Measurements from ENCODE around the gene SVOPL.
"Not testable (repeated sequence)": the region's sequence is repeated elsewhere in the genome, so short reads cannot be mapped to it uniquely, and the experiment has no call there.

SVOPL gene

GRCh38 chr7:138710536-138711385 is 9.6 kb upstream of the SVOPL start:
- in situ Hi-C loops (cut with HindIII; ENCODE audit: low pct_ligation_motif_present, low pct_unique_long_range_greater_than_20kb, low sequenced_read_pairs): no loop called here
- DNase-seq: no peak

DNA sequence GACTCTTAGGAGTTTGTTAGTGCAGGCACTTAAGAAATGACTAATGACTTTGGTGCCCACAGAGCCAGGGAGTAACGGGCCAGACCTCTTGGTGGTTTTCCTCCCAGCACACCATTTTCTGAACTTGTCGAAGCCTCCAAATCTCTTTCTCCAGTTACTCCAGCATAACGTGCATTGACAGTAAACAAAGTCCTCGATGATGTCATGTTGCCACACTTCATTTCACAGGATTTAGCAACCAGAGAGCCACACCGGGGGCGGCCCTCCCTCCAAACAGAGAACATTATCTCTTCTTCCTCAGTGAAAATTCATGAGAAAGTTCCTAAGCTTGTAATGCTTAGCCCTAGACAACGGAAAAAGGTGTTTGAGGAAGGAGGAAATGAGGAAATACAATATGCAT is 4.0 kb upstream of the SVOPL start:
- in situ Hi-C loops (cut with HindIII; ENCODE audit: low pct_ligation_motif_present, low pct_unique_long_range_greater_than_20kb, low sequenced_read_pairs): no loop called here
- no peak for DNase-seq

DNA sequence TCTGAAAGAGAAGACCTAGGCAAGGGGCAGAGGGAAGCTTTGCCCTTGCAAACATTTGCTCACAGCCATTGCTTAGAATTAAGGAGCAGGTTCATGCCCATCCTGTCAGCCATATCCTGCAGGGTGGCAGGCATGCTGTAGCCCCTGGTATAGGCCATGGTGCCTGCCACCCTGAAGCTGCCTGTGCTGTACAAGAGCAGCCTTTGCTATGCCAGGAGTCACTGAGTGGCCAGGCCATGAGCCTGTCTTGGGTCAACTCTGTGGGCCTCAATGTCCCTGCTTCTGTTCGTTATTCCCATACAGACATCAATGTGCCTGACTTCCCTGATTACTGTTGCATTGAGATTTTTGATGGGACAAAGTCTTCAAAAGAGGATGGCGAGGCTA is 368 bp upstream of the SVOPL start:
- DNase-seq: no peak
- in situ Hi-C loops (cut with HindIII; ENCODE audit: low pct_ligation_motif_present, low pct_unique_long_range_greater_than_20kb, low sequenced_read_pairs): no loop called here

GRCh38 chr7:138699661-138700060 is 1.5 kb downstream of the SVOPL start:
- in situ Hi-C loops (cut with HindIII; ENCODE audit: low pct_ligation_motif_present, low pct_unique_long_range_greater_than_20kb, low sequenced_read_pairs): no loop called here
- no peak for DNase-seq

DNA sequence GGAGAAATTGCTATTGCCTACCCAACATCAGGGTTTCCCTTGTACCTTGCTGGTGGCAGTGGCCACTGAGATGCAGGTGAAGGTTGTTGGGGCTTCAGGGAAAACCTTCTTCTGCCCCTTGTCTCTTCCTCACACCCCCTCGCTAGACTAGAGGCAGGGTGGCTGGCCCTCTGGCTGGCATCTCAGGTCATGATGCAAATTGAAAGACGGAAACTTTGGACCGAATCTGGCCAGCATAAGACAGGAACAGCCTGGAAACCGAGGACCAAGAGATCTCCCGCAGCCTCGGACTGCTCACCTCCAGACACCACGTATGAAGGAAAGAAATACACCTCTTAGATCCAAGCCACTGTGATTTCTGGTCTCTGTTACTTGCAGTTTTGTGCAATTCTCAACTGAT is 2.9 kb downstream of the SVOPL start:
- DNase-seq: no peak
- in situ Hi-C loops (cut with HindIII; ENCODE audit: low pct_ligation_motif_present, low pct_unique_long_range_greater_than_20kb, low sequenced_read_pairs): no loop called here

- DNase-seq: no peak
Observed at GRCh38 chr7:138697535-138698182, 3.5 kb downstream of the SVOPL start.

DNA sequence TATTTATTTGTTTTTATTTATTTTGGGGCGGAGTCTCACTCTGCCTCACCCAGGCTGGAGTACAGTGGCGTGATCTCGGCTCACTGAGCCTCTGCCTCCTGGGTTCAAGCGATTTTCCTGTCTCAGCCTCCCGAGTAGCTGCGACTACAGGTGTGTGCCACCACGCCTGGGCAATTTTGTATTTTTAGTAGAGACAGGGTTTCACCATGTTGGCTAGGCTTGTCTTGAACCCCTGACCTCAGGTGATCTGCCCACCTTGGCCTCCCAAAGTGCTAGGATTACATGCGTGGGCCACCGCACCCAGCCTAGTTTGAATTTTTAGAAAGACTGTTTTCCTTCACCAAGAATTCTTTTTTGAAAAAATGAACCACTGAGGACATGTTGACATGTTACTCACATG is 5.4 kb downstream of the SVOPL start:
- in situ Hi-C loops (cut with HindIII; ENCODE audit: low pct_ligation_motif_present, low pct_unique_long_range_greater_than_20kb, low sequenced_read_pairs); DNase-seq: not testable (repeated sequence)

More at GRCh38 chr7:138697535-138698182, 3.5 kb downstream of the SVOPL start:
- in situ Hi-C loops (cut with HindIII; ENCODE audit: low pct_ligation_motif_present, low pct_unique_long_range_greater_than_20kb, low sequenced_read_pairs): no loop called here

DNA sequence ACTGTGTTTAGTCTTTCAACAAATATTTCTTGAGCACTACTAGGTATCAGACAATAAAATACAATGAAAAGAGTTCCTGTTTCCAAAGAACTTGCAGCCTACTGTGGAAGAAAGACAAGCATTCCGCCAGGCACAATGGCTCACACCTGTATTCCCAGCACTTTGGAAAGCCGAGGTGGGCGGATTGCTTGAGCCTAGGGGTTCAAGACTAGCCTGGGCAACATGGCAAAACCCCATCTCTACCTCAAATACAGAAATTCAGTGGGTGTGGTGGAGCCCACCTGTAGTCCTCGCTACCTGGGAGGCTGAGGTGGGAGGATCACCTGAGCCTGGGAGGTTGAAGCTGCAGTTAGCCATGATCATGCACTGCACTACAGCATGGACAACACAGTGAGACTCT is 6.1 kb downstream of the SVOPL start:
- in situ Hi-C loops (cut with HindIII; ENCODE audit: low pct_ligation_motif_present, low pct_unique_long_range_greater_than_20kb, low sequenced_read_pairs): no loop called here
- no peak for DNase-seq

- in situ Hi-C loops (cut with HindIII; ENCODE audit: low pct_ligation_motif_present, low pct_unique_long_range_greater_than_20kb, low sequenced_read_pairs): no loop called here
- no peak for DNase-seq
Observed at GRCh38 chr7:138691178-138691577, 10.0 kb downstream of the SVOPL start.

GRCh38 chr7:138690495-138690894 is 10.7 kb downstream of the SVOPL start:
- in situ Hi-C loops (cut with HindIII; ENCODE audit: low pct_ligation_motif_present, low pct_unique_long_range_greater_than_20kb, low sequenced_read_pairs): no loop called here
- no peak for DNase-seq

DNA sequence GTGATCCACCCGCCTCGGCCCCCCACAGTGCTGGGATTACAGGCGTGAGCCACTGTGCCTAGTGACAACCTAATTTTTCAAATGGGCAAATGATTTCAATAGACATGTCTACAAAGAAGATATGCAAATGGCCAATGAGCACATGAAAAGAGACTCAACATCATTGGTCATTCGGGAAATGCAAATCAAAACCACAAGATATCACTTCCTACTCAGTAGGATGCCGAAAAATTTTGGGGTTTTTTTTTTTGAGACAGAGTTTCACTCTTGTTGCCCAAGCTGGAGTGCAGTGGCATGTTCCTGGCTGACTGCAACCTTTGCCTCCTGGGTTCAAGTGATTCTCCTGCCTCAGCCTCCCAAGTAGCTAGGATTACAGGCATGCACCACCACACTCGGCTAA is 13.1 kb downstream of the SVOPL start:
- in situ Hi-C loops (cut with HindIII; ENCODE audit: low pct_ligation_motif_present, low pct_unique_long_range_greater_than_20kb, low sequenced_read_pairs); DNase-seq: not testable (repeated sequence)

DNA sequence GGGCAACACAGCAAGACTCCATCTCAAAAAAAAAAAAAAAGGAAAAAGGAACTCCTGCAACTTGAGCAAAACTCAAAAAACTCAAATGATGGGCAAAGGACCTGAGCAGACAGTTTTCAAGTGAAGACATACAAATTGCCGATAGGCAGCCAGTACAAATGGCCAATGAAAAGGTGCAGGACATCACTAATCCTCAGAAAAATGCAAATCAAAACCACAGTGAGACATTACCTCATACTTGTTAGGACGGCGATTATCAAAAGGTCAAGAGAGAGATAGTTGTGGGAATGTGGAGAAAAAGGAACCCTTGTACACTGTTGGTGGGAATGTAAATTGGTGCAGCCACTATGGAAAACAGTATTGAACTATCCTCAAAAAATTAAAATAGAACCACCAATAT is 16.8 kb downstream of the SVOPL start:
- DNase-seq: no peak
- in situ Hi-C loops (cut with HindIII; ENCODE audit: low pct_ligation_motif_present, low pct_unique_long_range_greater_than_20kb, low sequenced_read_pairs): no loop called here

- in situ Hi-C loops (cut with HindIII; ENCODE audit: low pct_ligation_motif_present, low pct_unique_long_range_greater_than_20kb, low sequenced_read_pairs): no loop called here
- no peak for DNase-seq
Observed at GRCh38 chr7:138679793-138680192, 21.4 kb downstream of the SVOPL start.

DNA sequence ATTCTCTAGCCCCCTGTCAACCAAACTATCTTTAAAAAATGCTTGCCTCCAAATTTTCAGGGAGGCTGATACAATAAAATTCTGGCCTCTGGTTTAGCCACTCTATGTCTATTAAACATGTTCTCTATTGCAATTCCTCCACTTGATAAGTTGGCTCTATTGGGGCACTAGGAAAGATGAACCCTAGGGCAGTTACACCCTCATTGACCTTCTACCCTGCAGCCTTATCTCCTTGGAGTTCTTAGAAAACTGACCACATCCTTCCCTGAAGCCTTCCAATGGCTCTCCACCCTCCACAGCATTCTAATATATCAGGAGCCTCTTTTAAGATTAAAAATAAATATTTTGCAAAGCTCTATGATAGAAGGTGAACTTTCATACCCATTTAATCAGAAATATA is 30.6 kb downstream of the SVOPL start:
- DNase-seq: no peak
- in situ Hi-C loops (cut with HindIII; ENCODE audit: low pct_ligation_motif_present, low pct_unique_long_range_greater_than_20kb, low sequenced_read_pairs): no loop called here

DNA sequence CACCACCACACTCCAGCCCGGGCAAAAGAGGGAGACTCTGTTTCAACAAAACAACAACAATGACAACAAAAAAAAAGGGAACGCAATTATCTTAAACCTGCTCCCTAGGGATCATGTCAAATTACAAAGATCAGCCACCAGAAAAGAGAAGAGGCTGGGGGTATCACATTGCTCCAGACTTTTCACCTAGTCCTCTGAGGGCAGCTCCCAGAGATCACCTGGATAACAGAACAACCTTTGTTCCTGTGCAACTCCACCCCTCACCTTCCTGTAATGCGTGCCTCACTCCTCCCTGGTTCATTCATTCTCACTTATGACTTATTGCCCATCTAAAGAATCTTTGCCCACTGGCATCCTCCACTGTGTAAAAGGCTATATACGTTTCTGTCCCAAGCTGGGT is 31.8 kb downstream of the SVOPL start:
- in situ Hi-C loops (cut with HindIII; ENCODE audit: low pct_ligation_motif_present, low pct_unique_long_range_greater_than_20kb, low sequenced_read_pairs): no loop called here
- no peak for DNase-seq

DNA sequence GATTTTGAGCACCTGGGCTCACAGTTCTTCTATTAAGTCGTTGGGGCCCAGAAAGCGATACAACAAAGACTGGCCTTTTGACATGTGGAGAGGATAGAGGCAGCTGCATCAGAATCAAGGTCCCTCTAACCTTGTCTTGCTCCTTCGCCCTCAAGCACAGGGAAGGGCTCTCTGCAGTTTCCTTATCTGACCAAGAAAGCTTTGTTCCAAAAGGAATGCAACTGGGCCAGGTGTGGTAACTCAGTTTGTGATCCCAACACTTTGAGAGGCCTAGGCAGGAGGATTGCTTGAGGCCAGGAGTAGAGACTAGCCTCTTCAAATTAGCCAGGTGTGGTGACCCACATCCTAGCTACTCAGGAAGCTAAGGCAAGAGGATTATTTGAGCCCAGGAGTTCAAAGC is 32.2 kb downstream of the SVOPL start:
- in situ Hi-C loops (cut with HindIII; ENCODE audit: low pct_ligation_motif_present, low pct_unique_long_range_greater_than_20kb, low sequenced_read_pairs): no loop called here
- DNase-seq: no peak

- no peak for DNase-seq
- in situ Hi-C loops (cut with HindIII; ENCODE audit: low pct_ligation_motif_present, low pct_unique_long_range_greater_than_20kb, low sequenced_read_pairs): no loop called here
Observed at GRCh38 chr7:138668229-138668596, 32.9 kb downstream of the SVOPL start.

DNA sequence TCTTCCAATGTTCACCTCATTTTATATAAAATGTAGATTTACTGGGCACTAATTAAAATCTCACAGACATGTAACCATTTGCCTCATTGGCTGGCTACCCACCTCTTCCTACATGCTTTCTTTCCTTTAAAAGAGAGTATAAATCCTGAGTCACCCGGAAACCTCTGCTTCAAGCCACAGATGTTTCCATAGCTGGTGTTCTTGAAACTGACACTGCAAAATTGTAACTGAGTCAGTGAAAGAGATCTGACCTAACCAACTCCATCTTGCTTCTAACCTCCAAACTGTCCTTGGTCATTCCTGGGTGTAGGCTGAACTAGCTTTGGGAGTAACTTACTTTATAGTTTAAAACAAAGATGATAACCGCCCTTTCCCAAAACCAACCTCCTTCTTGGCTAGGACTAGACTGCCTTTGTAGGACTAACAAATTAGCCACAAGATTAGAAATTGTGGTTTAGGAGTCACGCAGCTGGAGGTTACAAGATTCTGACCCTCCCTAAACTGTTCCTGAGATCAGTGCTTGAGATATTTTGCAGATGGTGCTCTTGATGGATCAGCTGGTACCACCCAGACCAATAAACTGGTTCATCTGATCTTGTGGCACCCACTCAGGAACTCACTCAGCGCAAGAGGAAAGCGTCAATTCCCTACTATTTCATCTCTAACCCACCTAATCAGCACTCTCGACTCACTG is 33.5 kb downstream of the SVOPL start:
- in situ Hi-C loops (cut with HindIII; ENCODE audit: low pct_ligation_motif_present, low pct_unique_long_range_greater_than_20kb, low sequenced_read_pairs): no loop called here

GRCh38 chr7:138666385-138666784 is 34.8 kb downstream of the SVOPL start:
- in situ Hi-C loops (cut with HindIII; ENCODE audit: low pct_ligation_motif_present, low pct_unique_long_range_greater_than_20kb, low sequenced_read_pairs): no loop called here
- DNase-seq: no peak

More for the DNA sequence above, 33.5 kb downstream of the SVOPL start:
- no peak for DNase-seq
